Mammary epithelial cell (primary cell): Measurements from ENCODE around the gene ANK3.

Experiments used
- CTCF ChIP-seq, 2 donors: IDR thresholded peaks in 1 of 2; conservative IDR thresholded peaks in 1 of 2; 2 replicates each; pipeline ENCODE4 v1.5.1; 2011 to 2012; ENCODE audit warnings: inconsistent platforms in 2 of 2, low read length in 2 of 2, mild to moderate bottlenecking in 2 of 2, control low read depth in 1 of 2, low read depth in 1 of 2; ENCODE audit not compliant: insufficient read depth in 1 of 2; ENCODE audit errors: extremely low read depth in 1 of 2
- EZH2 ChIP-seq: IDR thresholded peaks from 2 replicates; pipeline ENCODE4 v1.6.1; 2012; ENCODE audit warnings: low read length, inconsistent platforms, borderline replicate concordance

DNA sequence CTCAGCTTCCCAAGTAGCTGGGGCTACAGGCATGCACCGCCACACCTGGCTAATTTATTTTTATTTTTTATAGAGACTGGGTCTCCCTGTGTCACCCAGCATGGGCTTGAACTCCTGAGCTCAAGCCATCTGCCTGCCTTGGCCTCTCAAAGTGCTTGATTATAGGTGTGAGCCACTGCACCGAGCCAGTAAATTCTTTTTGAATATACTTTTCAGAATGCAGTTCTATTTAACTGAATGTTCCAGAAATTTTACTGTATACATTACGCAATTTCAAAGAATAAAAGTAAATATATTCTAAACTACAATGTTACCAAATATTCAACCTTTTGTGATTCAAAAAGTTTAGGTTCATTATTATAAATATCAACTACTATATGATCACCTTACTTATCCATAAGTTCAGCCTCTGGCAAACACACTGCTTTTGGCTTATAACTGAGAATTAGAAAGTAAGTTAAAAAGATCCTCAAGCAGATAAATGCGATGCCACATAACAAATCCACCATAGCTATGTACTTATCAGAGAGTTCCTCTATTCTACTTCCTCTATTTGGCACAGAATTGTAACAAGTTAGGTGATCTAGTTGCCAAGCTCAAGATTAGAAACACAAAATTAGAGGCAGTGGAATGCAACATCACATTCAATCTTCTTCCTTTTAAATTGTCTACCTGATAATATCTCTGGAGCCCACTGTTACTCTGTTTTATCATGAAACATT, 118.2 kb downstream of the ANK3 start:
- TF ChIP-seq CTCF (conservative IDR thresholded peaks at IDR 0.05 in 1 of 2, IDR thresholded peaks at IDR 0.05 in 1 of 2; ENCODE audit: extremely low read depth in 1 of 2, insufficient read depth in 1 of 2, low read depth in 1 of 2, low read length in 2 of 2) (no peak), EZH2 (no peak)
